ENCODE results near the gene VWA8. TPM values are rescaled to one million over a fixed set of nuclear protein-coding genes. Genes with fewer than 3 reads are reported as not detected.

VWA8 gene
- total RNA-seq, 1 donor from 2014 or later: 22.2 TPM

- DNase-seq: no peak
Observed at GRCh38 chr13:41802684-41803444, 158.0 kb downstream of the VWA8 start.

- no peak for DNase-seq
Observed at GRCh38 chr13:41802043-41802683, 158.7 kb downstream of the VWA8 start.

- no peak for DNase-seq
Observed at GRCh38 chr13:41791056-41791455, 169.9 kb downstream of the VWA8 start.

GRCh38 chr13:41788552-41788951, 172.4 kb downstream of the VWA8 start:
- DNase-seq: no peak

- no peak for DNase-seq
Observed at GRCh38 chr13:41785402-41786172, 175.3 kb downstream of the VWA8 start.

- no peak for DNase-seq
Observed at GRCh38 chr13:41782086-41782485, 178.8 kb downstream of the VWA8 start.

- DNase-seq: peak; percentile 28
Observed at GRCh38 chr13:41780715-41781706, 179.9 kb downstream of the VWA8 start.

- no peak for DNase-seq
Observed at GRCh38 chr13:41775251-41775650, 185.7 kb downstream of the VWA8 start.

- no peak for DNase-seq
Observed at GRCh38 chr13:41774605-41775218, 186.2 kb downstream of the VWA8 start.

- DNase-seq: no peak
Observed at GRCh38 chr13:41767801-41768200, 193.1 kb downstream of the VWA8 start.

GRCh38 chr13:41766439-41766838, 194.5 kb downstream of the VWA8 start:
- no peak for DNase-seq

- no peak for DNase-seq
Observed at GRCh38 chr13:41765813-41766212, 195.1 kb downstream of the VWA8 start.

GRCh38 chr13:41765020-41765419, 195.9 kb downstream of the VWA8 start:
- no peak for DNase-seq

GRCh38 chr13:41764558-41764957, 196.4 kb downstream of the VWA8 start:
- DNase-seq: no peak

- DNase-seq: no peak
Observed at GRCh38 chr13:41763782-41764181, 197.1 kb downstream of the VWA8 start.

- no peak for DNase-seq
Observed at GRCh38 chr13:41762796-41763195, 198.1 kb downstream of the VWA8 start.

GRCh38 chr13:41756198-41756880, 204.6 kb downstream of the VWA8 start:
- no peak for DNase-seq

GRCh38 chr13:41751734-41752445, 209.0 kb downstream of the VWA8 start:
- DNase-seq: no peak

GRCh38 chr13:41751277-41751676, 209.6 kb downstream of the VWA8 start:
- peak; percentile 63 for DNase-seq

GRCh38 chr13:41746259-41746658, 214.7 kb downstream of the VWA8 start:
- no peak for DNase-seq

Measured in skin of body (tissue), 2 donors.